ENCODE results near the gene IL36RN.

IL36RN gene

DNA sequence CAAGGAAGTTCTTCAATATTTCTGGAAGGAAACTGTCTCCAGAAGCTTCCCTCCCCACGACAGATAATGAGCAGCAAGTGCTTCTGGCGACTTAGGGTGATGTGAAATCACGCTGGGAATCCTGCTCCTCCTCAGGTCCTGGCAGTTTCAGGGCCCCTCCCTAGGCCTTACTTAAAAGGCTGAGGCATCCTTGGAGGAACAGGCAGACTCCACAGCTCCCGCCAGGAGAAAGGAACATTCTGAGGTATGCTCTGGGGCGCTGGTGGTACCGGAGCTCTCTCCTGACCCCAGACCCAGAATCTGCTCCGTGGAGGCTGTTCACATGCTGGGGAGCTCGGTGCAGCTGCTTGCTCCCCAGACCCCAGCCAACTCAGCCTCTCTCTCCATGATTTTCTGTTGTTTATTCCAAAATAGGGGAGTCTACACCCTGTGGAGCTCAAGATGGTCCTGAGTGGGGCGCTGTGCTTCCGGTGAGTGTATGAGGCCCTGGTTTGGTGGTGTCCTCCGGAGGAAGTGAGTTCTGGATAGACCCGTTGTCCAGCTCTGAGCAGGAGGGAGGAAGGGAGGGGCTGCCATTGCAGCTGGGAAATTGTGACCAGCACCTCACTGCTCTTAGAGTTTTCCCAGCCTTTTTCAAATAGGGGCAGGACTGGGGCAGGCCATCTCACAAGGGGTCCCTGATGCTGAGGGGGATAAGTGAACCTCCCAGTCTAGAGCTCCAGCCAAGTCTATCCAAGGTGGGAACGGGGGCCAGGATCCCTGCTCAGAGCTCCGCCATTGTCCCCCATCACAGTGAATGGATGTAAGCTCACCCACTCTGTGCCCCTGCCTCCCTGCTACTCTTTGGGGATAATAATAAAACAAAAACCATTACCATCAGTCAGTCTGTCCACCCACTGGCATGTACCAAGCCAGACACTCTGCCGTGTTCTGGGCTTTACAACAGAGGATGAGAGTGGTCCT lies at the start of gene IL36RN:
Gene IL36RN (plus strand): TSS at position 201 of the 963 bp plus-strand sequence. CDS start 241 bp downstream, at position 442.
- TF ChIP-seq, protein P1, sequence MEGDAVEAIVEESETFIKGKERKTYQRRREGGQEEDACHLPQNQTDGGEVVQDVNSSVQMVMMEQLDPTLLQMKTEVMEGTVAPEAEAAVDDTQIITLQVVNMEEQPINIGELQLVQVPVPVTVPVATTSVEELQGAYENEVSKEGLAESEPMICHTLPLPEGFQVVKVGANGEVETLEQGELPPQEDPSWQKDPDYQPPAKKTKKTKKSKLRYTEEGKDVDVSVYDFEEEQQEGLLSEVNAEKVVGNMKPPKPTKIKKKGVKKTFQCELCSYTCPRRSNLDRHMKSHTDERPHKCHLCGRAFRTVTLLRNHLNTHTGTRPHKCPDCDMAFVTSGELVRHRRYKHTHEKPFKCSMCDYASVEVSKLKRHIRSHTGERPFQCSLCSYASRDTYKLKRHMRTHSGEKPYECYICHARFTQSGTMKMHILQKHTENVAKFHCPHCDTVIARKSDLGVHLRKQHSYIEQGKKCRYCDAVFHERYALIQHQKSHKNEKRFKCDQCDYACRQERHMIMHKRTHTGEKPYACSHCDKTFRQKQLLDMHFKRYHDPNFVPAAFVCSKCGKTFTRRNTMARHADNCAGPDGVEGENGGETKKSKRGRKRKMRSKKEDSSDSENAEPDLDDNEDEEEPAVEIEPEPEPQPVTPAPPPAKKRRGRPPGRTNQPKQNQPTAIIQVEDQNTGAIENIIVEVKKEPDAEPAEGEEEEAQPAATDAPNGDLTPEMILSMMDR (IDR thresholded peaks at IDR 0.05; ENCODE audit: low read depth, low read length, missing control alignments): no peak
- no peak for DNase-seq (ENCODE audit: low read depth)
- H3K4me3 ChIP-seq (ENCODE audit: low read depth, low read length): no peak within 1 kb of the TSS

DNA sequence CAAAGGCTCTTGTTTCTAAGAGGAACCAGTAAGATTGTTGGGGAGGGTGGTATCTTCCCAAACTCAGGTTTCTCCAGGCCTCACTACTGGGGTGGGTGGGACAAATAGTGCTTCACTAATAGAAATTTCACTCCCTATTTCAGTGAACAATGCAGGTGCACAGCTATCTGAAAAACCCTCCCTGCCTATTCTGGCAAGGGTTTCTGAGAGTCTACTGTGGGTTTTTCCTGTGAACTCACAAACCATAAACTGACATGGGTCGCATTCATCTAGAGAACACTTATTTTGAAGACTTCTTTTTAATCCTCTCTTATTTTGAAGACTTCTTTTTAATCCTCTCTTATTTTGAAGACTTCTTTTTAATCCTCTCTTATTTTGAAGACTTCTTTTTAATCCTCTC lies 49.4 kb upstream of the IL36RN start:
- no peak for DNase-seq (ENCODE audit: low read depth)
- H3K4me3 ChIP-seq (ENCODE audit: low read depth, low read length): no peak overlapping the region
- TF ChIP-seq, protein P1 (IDR thresholded peaks at IDR 0.05; ENCODE audit: low read depth, low read length, missing control alignments): no peak

DNA sequence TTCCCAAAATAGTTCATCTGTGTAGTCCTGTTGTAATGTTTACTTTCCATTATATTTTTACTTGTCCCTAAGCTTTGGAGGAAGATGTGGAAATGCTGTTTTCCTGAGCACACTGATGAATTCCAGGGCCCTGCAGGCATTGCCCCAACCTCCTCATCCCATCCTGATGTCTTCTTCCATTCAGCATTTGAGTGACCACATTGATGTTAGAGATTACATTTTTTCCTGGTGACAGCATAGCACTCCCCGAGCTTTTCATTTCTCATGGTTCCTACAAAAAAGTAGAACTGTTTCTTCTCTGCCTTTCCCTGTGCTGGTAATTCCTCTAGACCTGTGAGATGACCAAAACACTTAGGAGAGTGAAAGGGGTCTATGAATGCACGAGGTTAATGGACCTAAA lies 48.9 kb upstream of the IL36RN start:
- TF ChIP-seq, protein P1 (IDR thresholded peaks at IDR 0.05; ENCODE audit: low read depth, low read length, missing control alignments): no peak
- H3K4me3 ChIP-seq (ENCODE audit: low read depth, low read length): no peak overlapping the region
- no peak for DNase-seq (ENCODE audit: low read depth)

- no peak for DNase-seq (ENCODE audit: low read depth)
- H3K4me3 ChIP-seq (ENCODE audit: low read depth, low read length): no peak overlapping the region
- TF ChIP-seq, protein P1 (IDR thresholded peaks at IDR 0.05; ENCODE audit: low read depth, low read length, missing control alignments): no peak
Observed at GRCh38 chr2:113011108-113011507, 47.9 kb upstream of the IL36RN start.

GRCh38 chr2:113012436-113013335 lies 46.3 kb upstream of the IL36RN start:
- no peak for DNase-seq (ENCODE audit: low read depth)
- H3K4me3 ChIP-seq (ENCODE audit: low read depth, low read length): no peak overlapping the region
- TF ChIP-seq, protein P1 (IDR thresholded peaks at IDR 0.05; ENCODE audit: low read depth, low read length, missing control alignments): no peak

GRCh38 chr2:113013336-113013661 lies 45.7 kb upstream of the IL36RN start:
- TF ChIP-seq, protein P1 (IDR thresholded peaks at IDR 0.05; ENCODE audit: low read depth, low read length, missing control alignments): no peak
- no peak for DNase-seq (ENCODE audit: low read depth)
- H3K4me3 ChIP-seq (ENCODE audit: low read depth, low read length): no peak overlapping the region

Data from GM12864 (cell line).